Psoas muscle (tissue), 8 donors: ENCODE data around the gene TROAP. TPM values are rescaled to one million over a fixed set of nuclear protein-coding genes. Genes with fewer than 3 reads are reported as not detected.

Experiments used
- ATAC-seq, 4 donors: fragments of 200-7000 bp; cut with Tn5 transposase; one replicate each; pipeline ENCODE4 v1.9.1; 2020; ENCODE audit warnings: moderate library complexity in 3 of 4, mild to moderate bottlenecking in 2 of 4
- DNase-seq, 2 donors: peaks; one replicate each; pipeline ENCODE4 v3.0.0-alpha.2; 2020
- H3K27ac ChIP-seq: fragments of 200-600 bp; one replicate; pipeline ENCODE4 v1.8.0; 2022
- H3K27me3 ChIP-seq, 3 donors: fragments of 200-600 bp in 1 of 3; one replicate each; pipeline versions ENCODE4 v1.6.1 to v1.8.0; 2013 to 2022; ENCODE audit warnings: low read length in 2 of 3, mild to moderate bottlenecking in 2 of 3, moderate library complexity in 1 of 3; ENCODE audit not compliant: insufficient read depth in 3 of 3
- H3K36me3 ChIP-seq, 2 donors: fragments of 200-600 bp in 1 of 2; one replicate each; pipeline versions ENCODE4 v1.6.1 to v1.8.0; 2013 to 2022; ENCODE audit warnings: low read depth in 1 of 2, mild to moderate bottlenecking in 1 of 2, moderate library complexity in 1 of 2; ENCODE audit not compliant: insufficient read depth in 1 of 2
- H3K4me1 ChIP-seq: fragments of 200-600 bp; one replicate; pipeline ENCODE4 v1.8.0; 2022
- H3K4me3 ChIP-seq: fragments of 200-600 bp; one replicate; pipeline ENCODE4 v1.8.0; 2022; ENCODE audit warnings: mild to moderate bottlenecking
- H3K9me3 ChIP-seq: fragments of 200-600 bp; one replicate; pipeline ENCODE4 v1.8.0; 2022
- WGBS, 3 donors: extraction: QIAGEN DNeasy Blood & Tissue Kit; methylation state at CpG; one replicate each; pipeline versions ENCODE4 v1.1.6 to v1.1.7; 2013; 5-methylcytosine and 5-hydroxymethylcytosine counted together
- intact Hi-C, 2 donors: fragments of 100-400 bp; cut with DNase I; formaldehyde crosslinking; loops; one replicate each; pipeline versions ENCODE4 v1.11.0 to v1.14.2; 2022
- polyA plus RNA-seq, 3 donors: library from polyadenylated mRNA; stranded (reverse); fragments of 200-250 nt; gene quantifications; one replicate each; pipeline ENCODE4 v1.2.3, GENCODE V29; 2013
- total RNA-seq, 4 donors: library from RNA; stranded (reverse); fragmentation: NEBNext Ultra II Directional in 2 of 4; extraction: Animal tissue kit (Norgen Biotek cat#: 25700) in 2 of 4; gene quantifications; one replicate each; pipeline versions ENCODE4 v1.2.1 to v1.2.4, GENCODE V29; 2021 to 2023
- TF ChIP-seq, protein P1 (sequence below): fragments of 200-600 bp; IDR thresholded peaks from one replicate; pipeline ENCODE4 v1.8.0; 2022; ENCODE audit warnings: antibody characterized with exemption
- donor health status: healthy with polysubstance abuse.
- donor health status: DM: no; HTN: no; CAD: no; lungs with moderate emphysema.
- donor health status: Bipolar disorder and iron deficiency.
- donor health status: healthy.
- donor health status: DM: yes; HTN: yes; CAD: no.
- donor health status: DM: no; HTN: no; CAD: no.
- donor health status: DM: no; HTN: no; CAD: no.
- donor health status: DM: yes; HTN: yes; CAD: no.

TROAP gene
- total and polyA plus RNA-seq, 7 donors, result 0.07 to 0.48 (median 0.36) TPM; not detected in 2

DNA sequence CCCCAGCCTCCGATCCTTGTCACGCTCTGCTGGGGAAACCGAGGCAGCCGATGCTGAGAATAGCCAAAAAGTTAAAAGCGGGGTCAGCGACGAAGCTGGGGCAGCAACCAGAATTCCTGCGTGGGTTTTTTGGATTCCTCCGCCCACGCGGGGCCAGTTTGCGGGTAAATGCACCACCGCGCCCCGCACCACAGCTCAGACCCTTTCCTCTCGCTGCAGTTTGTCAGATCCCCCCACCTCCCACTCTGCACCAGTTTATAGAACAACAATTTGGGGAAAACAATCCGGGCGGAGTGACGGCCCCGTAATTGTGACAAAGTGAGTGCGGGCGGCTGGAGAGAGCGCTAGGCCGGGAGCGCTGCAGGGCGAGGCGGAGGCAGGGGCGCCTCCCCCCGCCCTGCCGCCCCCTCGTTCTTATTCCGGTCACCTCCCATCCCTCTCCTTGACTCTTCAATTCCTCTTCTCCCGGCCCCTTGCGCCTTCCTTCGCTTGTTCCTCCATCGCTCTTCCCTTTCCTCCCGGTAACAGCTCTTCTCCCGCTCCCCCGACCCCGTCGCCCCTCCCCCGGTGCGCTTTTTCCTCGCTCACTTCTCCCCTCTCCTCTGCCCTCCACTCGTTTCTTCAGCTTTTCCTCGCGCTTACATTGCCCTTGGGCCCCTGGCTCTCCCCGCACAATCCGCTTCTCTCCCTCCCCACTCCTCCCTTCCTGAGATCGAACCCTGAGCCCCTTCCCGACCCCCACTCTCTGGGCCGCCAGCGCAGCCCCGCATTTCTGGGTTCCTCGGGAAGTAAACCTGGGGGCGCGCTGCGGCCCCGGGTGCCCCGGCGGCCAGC lies 23.0 kb downstream of the TROAP start:
- Histone ChIP-seq H3K4me1 (peaks cover 40% of the 10 kb centered on the region), H3K27ac (no peak overlapping the region), H3K4me3 (peak overlapping the region; percentile 63), H3K9me3 (no peaks in the 10 kb centered on the region), H3K27me3 (peaks cover 0 to 96% (median 31%) of the 10 kb centered on the region in 3 donors), H3K36me3 (no peaks in the 10 kb centered on the region)
- TF ChIP-seq, protein P1, sequence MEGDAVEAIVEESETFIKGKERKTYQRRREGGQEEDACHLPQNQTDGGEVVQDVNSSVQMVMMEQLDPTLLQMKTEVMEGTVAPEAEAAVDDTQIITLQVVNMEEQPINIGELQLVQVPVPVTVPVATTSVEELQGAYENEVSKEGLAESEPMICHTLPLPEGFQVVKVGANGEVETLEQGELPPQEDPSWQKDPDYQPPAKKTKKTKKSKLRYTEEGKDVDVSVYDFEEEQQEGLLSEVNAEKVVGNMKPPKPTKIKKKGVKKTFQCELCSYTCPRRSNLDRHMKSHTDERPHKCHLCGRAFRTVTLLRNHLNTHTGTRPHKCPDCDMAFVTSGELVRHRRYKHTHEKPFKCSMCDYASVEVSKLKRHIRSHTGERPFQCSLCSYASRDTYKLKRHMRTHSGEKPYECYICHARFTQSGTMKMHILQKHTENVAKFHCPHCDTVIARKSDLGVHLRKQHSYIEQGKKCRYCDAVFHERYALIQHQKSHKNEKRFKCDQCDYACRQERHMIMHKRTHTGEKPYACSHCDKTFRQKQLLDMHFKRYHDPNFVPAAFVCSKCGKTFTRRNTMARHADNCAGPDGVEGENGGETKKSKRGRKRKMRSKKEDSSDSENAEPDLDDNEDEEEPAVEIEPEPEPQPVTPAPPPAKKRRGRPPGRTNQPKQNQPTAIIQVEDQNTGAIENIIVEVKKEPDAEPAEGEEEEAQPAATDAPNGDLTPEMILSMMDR, result no peak
- DNase-seq, result no peak
- ATAC-seq, result no peak
- intact Hi-C loops, result no loop called here
- WGBS, 3 donors, result 3% methylated on average over 49 to 61 of the region's 61 CpGs

DNA sequence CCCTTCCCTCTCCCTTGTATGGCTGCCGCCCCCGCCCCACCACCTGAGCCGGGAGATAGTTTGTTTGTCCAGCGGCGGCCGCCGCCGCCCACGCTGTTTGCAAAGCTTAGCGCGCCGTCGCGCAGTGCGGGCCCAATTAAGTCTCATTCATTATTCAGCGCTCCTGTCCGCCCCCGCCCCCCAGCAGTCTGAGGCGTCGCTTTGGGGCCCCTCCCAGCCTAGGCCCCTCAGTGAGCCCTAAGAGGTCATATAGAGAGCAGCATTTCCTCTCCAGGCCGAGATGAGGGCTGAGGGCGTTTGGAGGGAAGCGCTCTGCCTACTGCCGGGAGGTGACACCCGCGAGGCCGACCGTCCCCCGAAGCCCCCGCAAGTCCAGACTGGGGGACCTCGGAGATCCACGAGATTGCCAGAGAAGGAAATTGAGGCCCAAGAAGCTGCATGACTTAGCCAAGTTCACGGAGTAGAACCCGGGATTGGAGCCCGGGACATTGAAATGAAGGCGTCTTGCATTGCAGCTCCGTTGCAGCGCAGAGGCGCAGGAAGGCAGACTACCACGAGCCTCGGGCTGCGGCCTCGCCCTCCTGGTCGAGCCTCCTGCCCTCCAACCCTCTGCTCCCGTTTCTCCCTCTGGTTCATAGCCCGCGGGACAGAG lies 23.7 kb downstream of the TROAP start, which contains the start of gene DNAJC22:
Gene DNAJC22, plus strand, starts transcription at position 230 of the 652 bp plus-strand sequence. CDS start 1,985 bp downstream, outside the sequence.
- intact Hi-C loops, result no loop called here
- Histone ChIP-seq H3K27ac (no peak within 1 kb of the TSS), H3K27me3 (peaks cover 0 to 96% (median 31%) of the 10 kb centered on the region in 3 donors), H3K36me3 (no peaks in the 10 kb centered on the region), H3K4me1 (peaks cover 40% of the 10 kb centered on the region), H3K9me3 (no peaks in the 10 kb centered on the region), H3K4me3 (peak within 1 kb of the TSS; percentile 63)
- ATAC-seq (peak in 2 of 4 donors; percentile 14 to 33), DNase-seq (no peak)
- 2 to 3% (median 2%) methylated on average over 38 to 47 of the region's 47 CpGs for WGBS, 3 donors
- TF ChIP-seq, protein P1, result no peak

DNA sequence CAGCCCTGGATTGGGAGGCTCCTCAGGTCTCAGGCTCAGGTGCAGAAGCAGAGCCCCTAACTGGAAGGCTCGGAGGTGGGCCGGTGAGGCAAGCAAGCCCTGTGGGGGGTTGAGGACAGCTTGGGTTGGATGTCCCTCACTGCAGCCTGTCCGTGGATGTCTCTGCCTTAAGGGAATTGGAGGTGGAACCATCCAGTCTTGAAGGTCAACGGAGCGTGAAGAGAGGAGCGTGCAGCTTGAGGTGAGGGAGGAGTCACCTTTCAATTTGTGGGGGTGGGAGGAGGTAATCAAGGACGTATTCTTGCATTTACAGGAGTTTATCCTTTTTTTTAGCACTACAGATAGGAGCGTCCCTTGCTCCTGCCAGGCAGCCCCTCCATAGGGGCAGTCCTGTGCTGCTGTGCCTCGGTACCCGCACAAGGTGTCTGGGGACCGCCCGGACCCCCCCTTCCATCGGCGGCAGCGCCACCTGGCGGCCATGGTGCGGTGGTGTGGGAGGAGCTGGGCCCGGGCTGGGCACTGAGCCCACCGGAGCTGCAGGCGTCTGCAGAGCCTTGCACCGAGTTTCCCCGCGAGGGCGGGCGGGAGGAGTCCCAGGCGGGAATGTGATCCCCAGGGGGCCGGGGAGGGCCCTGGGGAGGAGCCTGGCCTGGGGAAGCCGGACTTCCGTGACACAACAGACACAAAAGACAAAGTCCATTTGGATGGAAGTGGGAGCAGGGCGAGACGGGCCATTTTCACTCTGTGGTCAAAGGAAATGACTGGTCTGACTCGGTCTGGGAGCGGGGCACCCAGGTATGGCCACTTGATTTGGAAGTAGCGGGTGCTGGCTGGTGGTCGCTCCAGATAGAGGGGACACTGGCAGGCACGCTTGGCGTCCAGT lies 24.5 kb downstream of the TROAP start:
- intact Hi-C loops, result no loop called here
- 5 to 9% (median 5%) methylated on average over 37 of the region's 37 CpGs for WGBS, 3 donors
- no peaks in the 10 kb centered on the region for H3K36me3 ChIP-seq
- peak; percentile 88 to 93 (median 88) for ATAC-seq
- H3K27me3 ChIP-seq, result peaks cover 0 to 94% (median 27%) of the 10 kb centered on the region in 3 donors
- H3K27ac ChIP-seq, result no peak overlapping the region
- peak overlapping the region; percentile 63 for H3K4me3 ChIP-seq
- DNase-seq, result peak; percentile 73 to 89
- H3K9me3 ChIP-seq, result no peaks in the 10 kb centered on the region
- H3K4me1 ChIP-seq, result peaks cover 35% of the 10 kb centered on the region
- TF ChIP-seq, protein P1, result peak; percentile 94

DNA sequence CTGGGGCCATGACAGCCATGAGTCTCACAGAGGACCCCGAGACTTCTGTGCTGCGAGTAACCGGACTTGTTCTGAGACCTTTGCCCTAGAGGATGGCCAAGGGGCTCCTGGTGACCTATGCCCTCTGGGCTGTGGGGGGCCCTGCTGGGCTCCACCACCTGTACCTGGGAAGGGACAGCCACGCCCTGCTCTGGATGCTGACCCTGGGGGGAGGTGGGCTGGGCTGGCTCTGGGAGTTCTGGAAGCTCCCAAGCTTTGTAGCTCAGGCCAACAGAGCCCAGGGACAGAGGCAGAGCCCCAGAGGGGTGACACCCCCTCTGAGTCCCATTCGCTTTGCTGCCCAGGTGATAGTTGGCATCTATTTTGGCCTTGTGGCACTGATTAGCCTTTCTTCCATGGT lies 25.7 kb downstream of the TROAP start:
- no peak for ATAC-seq
- H3K27me3 ChIP-seq, result peaks cover 0 to 84% (median 20%) of the 10 kb centered on the region in 3 donors
- H3K4me3 ChIP-seq, result no peak overlapping the region
- peaks cover 27% of the 10 kb centered on the region for H3K4me1 ChIP-seq
- H3K36me3 ChIP-seq, result no peaks in the 10 kb centered on the region
- no peak for DNase-seq
- intact Hi-C loops, result no loop called here
- whole genome bisulfite sequencing, 3 donors, result 93 to 96% (median 93%) methylated on average over 5 of the region's 5 CpGs
- TF ChIP-seq, protein P1, result no peak
- H3K27ac ChIP-seq, result no peak overlapping the region
- H3K9me3 ChIP-seq, result no peaks in the 10 kb centered on the region
